Measurements from ENCODE around the gene TPRN.

TPRN gene

DNA sequence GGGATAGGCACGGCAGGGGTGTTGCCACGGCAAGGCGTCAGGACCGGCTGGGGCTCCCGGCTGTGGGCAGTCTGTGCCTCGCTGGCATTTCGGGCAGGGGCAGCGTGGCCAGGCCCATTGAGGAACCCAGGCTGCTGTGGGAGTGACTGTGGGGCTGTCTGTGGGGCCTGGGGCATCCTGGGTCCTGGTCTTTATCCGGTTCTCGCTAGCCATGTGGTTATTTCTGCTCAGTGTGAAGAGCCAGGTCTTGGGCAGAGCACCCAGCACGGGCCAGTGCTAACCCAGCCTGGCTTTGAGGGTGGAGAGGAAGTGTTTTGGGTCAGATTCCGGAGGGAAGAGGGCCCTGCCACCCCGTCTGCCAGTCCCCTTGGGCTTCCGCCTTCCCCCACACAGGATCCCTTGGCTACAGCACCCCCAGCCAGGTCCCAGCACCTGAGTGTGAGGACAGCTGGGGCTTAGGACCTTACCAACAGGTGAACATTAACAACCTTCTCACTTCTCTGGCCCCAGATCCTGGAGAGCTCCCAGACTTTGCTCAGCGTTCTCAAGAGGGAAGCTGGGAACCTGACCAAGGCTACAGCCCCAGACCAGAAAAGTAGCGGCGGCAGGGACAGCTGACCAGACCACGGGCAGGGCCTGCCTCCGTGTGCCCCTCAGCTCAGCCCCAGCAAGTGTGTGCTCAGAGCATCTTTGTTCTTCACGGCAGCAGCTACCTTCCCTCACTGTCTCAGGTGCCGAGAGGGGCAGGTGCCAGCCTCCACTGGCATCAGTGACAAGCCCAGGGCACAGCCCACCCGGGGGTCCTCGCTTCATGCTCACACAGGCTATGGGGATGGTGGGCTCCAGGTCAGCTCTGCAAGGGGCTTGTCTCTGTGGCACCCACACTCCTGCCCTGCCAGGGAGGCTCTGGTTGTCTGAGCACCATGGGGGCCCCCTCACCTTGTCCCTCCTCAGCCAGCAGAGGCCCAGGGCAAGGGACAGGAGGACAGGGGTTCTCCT is 10.9 kb downstream of the TPRN start:
- DNase-seq (ENCODE audit: low read depth in 2 of 2) = no peak

DNA sequence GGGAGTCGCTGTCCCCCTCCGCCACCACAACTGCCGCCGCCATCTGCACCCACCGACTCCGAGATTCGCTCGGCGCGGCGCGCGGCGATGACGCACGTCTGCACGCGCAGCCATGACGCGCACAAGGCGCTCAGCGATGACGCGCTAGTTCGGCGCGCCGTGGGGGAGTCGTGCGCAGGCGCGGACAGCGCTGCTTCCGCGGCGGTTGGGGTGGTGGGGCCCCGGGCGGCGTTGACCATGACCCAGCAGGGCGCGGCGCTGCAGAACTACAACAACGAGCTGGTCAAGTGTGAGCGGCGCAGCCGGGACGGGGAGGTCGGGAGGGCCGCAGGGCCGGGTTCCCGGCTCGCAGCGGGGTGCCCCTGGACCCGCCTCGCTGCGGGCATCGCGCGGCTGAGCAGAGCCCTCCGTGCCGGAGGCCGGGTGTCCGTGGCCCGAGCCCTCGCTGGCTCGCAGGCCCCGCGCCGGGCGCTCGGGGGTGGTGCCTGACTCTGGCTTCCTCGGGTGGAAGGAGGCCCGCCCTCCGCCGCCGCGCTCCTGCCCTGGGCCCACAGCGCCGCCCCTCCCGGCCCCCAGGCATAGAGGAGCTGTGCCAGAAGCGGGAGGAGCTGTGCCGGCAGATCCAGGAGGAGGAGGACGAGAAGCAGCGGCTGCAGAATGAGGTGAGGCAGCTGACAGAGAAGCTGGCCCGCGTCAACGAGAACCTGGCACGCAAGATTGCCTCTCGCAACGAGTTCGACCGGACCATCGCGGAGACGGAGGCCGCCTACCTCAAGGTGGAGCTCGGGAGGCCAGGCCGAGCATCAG is 11.8 kb downstream of the TPRN start, which contains the start of the genes ANAPC2 and SSNA1:
Gene ANAPC2, minus strand, starts transcription at position 71 of the 807 bp plus-strand sequence. Its CDS starts 28 bp downstream, at position 43.
Gene SSNA1, plus strand, starts transcription at position 187 of the 807 bp plus-strand sequence. Its CDS starts 51 bp downstream, at position 238.
- DNase-seq (ENCODE audit: low read depth in 2 of 2) = peak; percentile 91 to 94

DNA sequence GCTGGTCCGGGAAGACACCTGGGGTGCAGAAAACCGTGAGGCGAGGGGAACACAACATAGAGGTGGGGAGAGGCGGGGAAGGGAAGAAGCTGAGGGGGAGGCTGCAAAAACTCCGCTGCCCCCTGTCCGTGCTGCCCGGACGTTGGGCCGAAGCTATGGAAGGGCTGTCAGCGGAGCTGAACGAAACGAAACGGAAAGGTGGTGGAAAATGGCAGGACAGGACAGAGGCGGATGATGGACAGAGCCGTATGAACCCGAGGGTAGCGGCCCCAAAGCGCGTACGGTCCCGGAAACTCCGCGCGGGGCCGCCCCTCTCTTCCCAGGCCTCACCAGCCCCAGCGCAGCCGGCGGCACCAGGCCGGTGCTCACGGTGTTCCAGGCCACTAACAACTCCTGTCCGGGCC is 12.5 kb downstream of the TPRN start:
- no peak for DNase-seq (ENCODE audit: low read depth in 2 of 2)

DNA sequence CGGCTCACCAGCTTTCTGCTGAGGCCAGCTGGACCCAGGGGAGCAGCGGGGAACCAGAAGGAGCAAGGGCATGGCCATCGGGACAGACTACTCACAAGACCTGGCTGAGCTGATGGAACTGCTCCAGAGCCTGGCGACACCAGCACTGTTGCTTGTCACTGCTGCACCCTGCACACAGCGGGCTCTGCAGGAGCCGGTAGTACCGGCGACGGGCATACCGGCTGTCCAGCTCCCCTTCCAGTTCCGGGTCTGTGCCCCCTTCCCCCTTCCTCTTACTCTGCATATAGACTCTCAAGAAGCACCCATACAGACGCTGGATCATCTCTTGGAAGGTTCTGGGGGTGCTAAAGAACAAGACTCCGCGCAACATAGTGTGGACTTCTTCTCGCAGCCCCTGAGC is 13.2 kb downstream of the TPRN start:
- DNase-seq (ENCODE audit: low read depth in 2 of 2) = no peak

DNA sequence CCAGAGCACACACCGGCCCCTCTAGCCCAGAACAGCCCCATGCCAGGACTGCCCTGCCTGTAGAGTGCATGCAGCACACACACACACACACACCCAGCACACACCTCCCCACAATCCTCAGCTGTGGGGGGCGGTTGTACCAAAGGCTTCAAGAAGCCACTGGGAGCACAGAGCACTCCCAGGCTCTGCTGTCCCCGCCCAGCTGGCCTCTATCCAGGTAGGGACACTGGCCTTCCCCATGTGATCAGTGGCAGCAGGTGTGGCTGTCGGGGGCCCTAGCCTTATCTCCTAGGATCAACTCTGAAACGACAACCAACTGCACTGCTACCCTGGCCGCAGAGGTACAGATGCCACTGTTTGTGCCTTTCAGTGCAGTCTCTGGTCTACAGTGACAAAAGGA is 14.2 kb downstream of the TPRN start:
- DNase-seq (ENCODE audit: low read depth in 2 of 2) = no peak

DNA sequence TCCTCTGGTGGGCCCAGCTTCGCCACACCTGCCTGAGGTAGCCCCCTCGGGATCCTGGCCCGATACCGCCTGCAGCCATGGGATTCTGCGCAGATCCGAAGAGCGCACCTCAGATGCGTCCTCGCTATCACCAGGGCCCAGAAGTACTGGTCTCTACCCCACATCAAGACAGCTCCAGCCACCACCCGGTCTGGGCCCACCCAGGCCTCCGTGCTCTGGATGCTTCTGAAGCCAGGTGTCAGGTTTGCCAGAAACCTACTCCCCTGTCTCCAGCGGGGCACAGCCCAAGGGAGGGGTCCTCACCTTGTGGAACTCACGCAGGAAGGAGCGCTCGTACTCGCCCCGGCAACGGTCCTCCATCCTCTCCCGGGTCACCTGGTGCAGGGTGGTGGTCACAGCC is 14.6 kb downstream of the TPRN start:
- DNase-seq (ENCODE audit: low read depth in 2 of 2) = no peak

DNA sequence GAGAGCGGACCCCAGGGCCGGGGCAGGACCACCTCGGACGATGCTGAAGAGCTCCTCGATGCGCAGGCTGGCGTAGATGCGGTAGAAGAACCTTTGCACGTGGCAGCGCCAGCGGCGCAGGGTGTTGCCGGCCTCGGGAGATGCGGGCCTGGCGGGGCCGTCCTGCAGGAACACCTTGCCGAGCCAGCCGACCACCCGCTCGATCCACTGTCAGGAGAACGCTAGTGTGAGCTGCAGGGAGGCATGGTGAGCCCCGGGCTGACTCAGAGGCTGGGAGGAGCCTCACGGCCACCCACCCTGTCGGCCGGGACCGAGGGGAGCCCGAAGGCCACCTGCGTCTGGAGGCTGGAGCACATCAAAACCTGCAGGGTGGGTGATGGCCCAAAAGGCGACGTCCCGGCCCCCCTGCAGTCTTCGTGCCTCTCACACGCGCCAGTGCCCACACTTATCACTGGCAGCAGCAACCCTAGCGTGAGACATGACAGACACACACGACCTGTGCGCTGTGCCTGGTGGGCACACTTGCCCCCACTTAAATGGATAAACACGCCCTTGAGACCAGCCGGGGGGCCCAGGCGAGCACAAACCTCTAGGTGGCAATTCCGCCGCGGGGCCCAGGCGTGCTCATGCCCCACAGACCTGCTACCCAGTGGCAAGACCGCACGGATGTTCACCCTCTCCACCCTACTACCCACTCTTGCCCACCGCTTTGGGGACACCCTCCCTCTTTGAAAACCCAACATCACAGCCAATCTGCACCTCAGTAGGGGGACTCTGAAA is 15.5 kb downstream of the TPRN start:
- DNase-seq (ENCODE audit: low read depth in 2 of 2) = no peak

DNA sequence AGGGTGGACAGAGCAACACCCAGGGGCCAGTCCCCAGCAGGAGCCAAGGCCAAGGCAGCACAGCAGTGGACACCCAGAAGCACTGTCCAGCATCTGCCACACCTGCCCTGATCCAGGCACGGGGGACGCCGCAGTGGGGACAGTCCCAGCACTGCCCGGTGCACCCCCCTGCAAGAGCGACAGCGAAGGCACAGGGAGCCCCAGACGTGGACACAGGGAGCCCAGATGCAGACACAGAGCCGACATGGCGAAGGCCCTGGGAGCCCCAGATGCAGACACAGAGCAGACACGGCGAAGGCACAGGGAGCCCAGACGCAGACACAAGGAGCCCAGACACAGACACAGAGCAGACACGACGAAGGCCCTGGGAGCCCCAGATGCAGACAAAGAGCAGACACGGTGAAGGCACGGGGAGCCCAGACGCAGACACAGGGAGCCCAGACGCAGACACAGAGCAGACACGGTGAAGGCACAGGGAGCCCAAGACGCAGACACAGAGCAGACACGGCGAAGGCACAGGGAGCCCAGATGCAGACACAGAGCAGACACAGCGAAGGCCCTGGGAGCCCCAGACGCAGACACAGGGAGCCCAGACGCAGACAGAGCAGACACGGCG is 16.5 kb downstream of the TPRN start:
- DNase-seq (ENCODE audit: low read depth in 2 of 2) = no peak

DNA sequence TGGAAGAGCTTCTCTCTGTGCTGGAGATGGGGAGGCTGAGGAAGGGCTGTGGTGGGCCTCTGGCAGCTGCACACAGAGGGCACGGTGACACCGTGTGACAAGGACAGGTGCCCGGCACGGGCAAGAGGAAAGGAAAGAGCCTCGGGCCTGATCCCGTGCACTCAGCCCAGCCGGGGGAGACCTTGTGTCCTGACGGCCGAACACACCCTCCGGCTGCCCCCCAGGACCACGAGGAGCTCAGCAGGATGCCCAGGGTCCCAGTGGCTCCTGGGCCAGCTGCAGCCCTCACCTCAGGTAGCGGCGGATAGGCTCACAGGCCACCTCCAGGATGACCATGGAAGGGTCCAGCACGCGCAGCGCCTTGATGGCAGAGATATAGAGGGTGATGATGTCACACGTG is 17.7 kb downstream of the TPRN start:
- DNase-seq (ENCODE audit: low read depth in 2 of 2) = no peak

DNA sequence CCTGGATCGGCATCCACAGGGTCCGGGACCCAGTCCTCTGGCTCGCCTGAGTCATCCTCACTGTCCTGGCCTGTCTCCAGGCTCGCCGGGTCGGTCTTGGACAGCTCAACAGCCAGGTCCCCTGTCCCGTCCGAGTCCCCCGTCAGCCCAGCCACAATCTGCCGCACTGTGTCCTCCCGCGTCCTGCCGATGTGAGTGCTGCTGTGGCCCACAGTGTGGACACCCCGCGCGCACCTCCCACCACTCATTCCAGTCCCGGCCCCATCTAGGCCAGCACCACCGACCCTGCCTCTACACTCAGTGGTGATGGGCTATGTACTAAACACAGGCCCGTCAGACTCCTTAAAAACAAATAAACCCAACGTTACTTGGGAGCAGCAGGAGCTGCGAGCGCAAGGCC is 18.9 kb downstream of the TPRN start:
- DNase-seq (ENCODE audit: low read depth in 2 of 2) = no peak

DNA sequence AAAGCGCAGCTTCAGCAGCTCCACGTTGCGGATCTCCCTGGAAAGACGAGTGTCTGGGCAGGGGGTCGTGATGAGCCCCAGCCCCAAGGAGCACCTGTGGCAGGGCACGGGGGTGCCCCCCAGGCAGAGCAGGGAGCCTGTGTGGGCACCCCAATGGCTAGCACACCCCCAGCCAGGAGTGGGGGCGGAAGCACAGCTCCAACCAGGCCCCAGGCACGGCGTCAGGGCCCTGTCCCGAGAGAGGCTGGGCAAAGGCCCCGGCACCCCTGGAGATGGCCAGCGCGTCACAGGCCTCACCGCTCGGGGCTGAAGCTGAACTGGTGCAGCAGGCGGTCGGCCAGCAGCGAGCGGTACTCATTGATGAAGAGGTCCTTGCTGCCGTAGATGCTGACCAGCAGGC is 20.1 kb downstream of the TPRN start:
- no peak for DNase-seq (ENCODE audit: low read depth in 2 of 2)

DNA sequence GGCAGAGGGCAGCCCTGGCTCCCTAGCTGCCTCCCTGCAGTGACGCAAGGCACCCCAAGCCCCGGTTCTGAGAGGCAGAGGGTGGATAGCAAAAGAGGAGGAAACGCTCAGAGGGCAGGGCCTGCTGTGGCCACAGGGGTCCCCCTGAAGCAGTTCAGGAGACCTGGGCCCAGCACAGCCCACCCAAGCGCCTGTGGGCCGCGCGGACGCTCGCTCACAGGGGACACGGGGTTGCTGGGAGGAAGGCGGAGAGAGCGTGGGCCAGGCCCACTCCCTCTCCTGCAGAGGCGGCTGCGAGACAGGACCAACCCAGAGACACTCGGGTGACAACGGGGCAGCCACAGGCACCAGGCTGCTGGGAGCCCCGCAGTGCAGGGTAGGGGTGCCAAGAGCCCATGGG is 20.8 kb downstream of the TPRN start:
- no peak for DNase-seq (ENCODE audit: low read depth in 2 of 2)

DNA sequence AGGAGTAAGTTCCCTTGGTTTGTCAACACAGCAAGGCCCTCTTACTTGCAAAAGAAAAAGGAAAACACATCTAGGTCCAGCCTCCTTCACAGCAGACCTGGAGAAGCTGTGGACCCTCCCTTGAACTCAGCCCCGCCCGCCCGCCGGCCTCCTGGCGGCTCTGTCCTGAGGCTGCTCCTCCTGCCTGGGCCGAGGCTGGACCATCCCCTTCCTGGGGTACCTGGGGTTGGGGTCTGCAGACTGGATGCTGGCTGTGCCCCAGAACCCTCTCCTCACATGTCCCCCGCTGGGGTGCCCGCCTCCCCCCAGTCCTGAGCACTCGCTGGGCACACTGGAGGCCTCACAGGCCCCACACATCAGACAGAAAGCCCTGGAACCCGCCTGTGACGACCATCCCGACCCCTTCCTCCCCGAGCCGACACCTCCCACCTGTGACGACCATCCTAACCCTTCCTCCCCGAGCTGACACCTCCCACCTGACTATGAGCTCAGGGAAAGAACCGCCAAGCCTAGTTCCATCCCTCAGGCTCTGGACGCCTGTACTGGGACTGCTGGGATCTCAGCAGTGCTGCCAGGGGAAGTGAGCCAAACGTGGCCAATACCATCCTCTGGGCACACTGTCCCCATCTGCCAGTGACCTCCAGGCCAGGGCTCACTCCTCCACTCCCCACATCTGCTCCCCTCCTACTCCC is 21.5 kb downstream of the TPRN start:
- no peak for DNase-seq (ENCODE audit: low read depth in 2 of 2)

DNA sequence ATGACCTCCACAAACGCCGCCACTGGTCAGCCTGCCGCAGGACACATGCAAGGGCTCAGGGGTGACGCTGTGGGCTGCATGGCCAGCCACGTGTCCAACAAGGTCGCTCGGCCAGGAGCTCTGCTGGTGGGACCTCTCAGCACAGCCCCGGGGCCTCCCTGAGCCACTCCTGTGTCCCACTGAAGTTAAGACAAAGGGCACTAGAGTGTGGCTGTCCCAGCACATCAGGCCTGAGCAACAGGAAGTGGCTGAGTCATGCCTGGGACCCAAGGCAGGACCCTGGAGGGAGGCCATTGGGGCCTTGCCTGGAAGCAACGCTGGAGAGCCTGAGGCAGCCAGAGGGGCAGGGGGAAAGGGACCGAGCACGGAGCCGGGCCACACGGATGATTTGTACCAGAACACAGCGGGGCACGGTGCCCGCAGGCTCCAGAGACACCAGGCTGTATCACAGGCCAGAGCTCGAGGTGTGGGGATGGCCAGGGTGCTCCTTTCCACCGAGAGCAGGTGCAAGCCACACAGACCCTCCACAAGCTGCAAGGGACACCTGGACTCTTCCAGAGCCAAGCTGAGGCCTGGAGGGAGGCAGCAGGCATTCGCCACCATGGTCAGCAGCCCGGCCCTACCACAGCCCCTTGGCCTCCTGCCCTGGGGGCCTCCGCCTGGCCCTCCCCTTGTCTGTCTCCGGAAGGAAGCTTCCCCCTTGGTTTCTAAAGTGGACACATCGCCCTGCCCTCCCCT is 22.2 kb downstream of the TPRN start:
- DNase-seq (ENCODE audit: low read depth in 2 of 2) = no peak

DNA sequence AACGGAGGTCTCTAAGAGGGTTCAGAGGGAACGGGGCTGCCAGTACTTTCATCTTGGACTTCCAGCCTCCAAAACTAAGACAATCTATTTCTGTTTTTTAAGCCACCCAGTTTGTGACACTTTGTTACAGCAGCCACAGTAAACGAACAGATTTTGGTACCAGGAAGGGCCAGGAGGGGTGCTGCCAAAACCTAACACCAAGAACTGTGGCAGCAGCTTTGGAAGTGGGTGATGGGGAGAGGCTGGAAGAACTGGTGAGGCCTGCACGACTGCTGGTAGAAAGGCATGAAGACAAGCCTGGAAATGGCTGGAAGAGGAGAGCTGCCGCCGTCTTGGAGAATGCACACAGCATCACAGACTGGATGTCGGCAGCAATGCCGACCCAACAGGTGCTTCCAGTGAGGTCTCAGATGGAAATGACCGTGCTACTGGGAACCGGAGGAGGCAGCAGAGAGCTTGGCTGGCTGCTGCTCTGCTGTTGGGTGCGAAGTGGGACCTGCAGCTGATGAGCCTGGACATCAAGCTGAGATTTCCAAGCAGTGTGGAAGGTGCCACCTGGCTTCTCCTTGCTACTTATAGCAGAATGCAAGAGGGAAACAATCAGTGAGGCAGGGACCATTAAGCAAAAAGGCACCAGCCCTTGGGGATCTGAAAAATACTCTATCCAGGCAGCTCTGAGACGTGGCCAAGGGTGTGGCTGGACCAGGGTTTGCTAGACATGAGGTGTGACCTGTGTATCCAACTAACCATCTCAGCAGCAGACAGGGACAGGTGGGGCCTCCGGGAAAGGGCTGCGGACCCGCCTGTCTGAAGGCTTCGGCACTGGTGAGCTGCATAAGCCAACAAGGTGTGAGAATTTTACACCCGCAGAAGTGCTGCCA is 24.0 kb downstream of the TPRN start:
- DNase-seq (ENCODE audit: low read depth in 2 of 2) = no peak

DNA sequence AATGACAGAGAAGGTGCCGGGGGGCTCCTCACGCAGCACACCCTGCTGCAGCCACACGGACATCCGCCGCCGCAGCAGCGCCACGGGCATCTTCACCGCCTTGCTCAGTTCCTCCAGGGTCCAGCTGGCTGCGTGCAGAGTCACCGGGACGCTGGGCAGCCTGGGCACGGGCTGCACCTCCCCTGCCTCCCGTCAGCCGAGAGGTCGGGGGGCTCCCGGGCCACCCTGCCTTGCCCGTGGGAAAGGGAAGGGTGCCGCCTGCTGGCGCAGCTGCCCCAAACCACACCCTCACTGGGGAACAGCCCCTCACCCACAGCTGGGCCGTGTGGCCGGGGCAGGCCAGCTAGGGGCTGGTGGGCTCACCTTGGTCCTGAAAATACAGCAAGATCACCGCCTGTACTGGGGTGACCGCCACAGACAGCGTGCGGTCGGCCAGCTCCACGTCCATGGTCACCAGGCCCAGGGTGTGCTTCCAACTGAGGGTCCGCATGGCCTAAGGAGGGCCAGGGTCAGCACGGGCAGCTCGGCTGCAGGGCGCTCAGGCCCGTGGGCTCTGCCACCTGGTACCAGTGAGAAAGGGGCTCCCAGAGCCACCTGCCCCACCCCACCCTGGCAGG is 25.1 kb downstream of the TPRN start:
- no peak for DNase-seq (ENCODE audit: low read depth in 2 of 2)

DNA sequence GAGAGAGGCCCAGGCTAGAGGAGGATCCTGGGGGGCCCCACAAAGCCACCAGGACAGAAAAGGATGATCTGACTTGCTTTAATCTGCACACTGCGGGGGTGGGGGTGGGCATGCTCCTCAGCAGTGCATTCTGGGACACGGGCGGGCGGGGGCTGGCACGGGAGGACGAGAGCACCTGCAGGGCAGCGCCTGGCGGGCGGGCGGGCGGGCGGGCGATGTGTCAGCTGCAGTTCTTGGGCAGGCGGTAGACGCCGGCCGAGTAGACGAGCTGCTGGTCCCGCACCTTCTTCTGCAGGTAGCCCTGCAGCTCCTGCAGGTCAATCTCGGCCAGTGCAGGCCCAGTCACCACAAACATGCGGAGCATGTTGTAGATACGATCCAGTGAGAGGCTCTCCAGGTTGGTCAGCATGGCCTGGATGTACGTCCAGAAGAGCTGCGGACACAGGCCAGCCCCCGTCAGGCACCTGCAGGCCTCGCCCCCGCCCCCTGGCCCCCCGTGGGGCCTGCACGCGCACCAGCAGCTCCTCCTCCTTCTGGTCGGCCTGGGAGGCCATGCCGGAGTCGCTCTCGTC is 25.7 kb downstream of the TPRN start:
- no peak for DNase-seq (ENCODE audit: low read depth in 2 of 2)

Measured in stimulated activated CD4-positive, alpha-beta T cell treated with anti-CD3 and anti-CD28 coated beads, Interleukin-4, amount 100 ng/mL, for 48 hours (primary cell).